HepG2 (cell line): ENCODE data around the gene ZNF821. TPM values are rescaled to one million over a fixed set of nuclear protein-coding genes. Genes with fewer than 3 reads are reported as not detected.

Experiments used
- BHLHE40 ChIP-seq: IDR thresholded peaks from 2 replicates; pipeline ENCODE4 v1.6.1; 2011; ENCODE audit warnings: low read length, improper control_type of control experiment
- HMGXB3 ChIP-seq: sonication (generic); formaldehyde crosslinking; IDR thresholded peaks from 2 replicates; pipeline ENCODE4 v1.4.0; 2020; ENCODE audit warnings: missing genetic modification reagents, borderline replicate concordance
- SOX5 ChIP-seq: IDR thresholded peaks from 2 replicates; pipeline ENCODE4 v1.6.1; 2016; ENCODE audit warnings: borderline replicate concordance
- SP5 ChIP-seq: IDR thresholded peaks from 2 replicates; pipeline ENCODE4 v1.6.1; 2016; ENCODE audit warnings: low read depth, borderline replicate concordance
- TCF12 ChIP-seq, 2 experiments: fragments of 450-650 bp in 1 of 2; sonication (generic) in 1 of 2; formaldehyde crosslinking in 1 of 2; IDR thresholded peaks; 2 replicates each; pipeline versions ENCODE4 v1.6.1 to v1.8.0; 2017 to 2022; ENCODE audit warnings: antibody characterized with exemption in 1 of 2, mild to moderate bottlenecking in 1 of 2, missing genetic modification reagents in 1 of 2, moderate library complexity in 1 of 2
- ZBTB10 ChIP-seq: sonication (generic); formaldehyde crosslinking; IDR thresholded peaks from 2 replicates; pipeline ENCODE4 v1.4.0; 2020; ENCODE audit warnings: missing genetic modification reagents, borderline replicate concordance
- ZNF318 ChIP-seq: sonication (generic); formaldehyde crosslinking; IDR thresholded peaks from 2 replicates; pipeline ENCODE4 v1.4.0; 2020; ENCODE audit warnings: mild to moderate bottlenecking, missing genetic modification reagents
- ZNF460 ChIP-seq: sonication (generic); formaldehyde crosslinking; IDR thresholded peaks from 2 replicates; pipeline ENCODE4 v1.5.1; 2020; ENCODE audit warnings: missing genetic modification reagents, mild to moderate bottlenecking, borderline replicate concordance
- ZNF766 ChIP-seq: sonication (generic); formaldehyde crosslinking; IDR thresholded peaks from 2 replicates; pipeline ENCODE4 v1.5.0; 2020; ENCODE audit warnings: missing genetic modification reagents, borderline replicate concordance
- ZNF790 ChIP-seq: sonication (generic); formaldehyde crosslinking; IDR thresholded peaks from 2 replicates; pipeline ENCODE4 v1.8.0; 2022; ENCODE audit warnings: missing genetic modification reagents, mild to moderate bottlenecking, borderline replicate concordance
- ZNF83 ChIP-seq: sonication (generic); formaldehyde crosslinking; IDR thresholded peaks from 2 replicates; pipeline ENCODE4 v1.4.0; 2020; ENCODE audit warnings: missing genetic modification reagents, mild to moderate bottlenecking, borderline replicate concordance
- polyA plus RNA-seq, 8 experiments: library from polyadenylated mRNA; depleted of rRNA in 3 of 8; stranded (reverse) in 7 of 8; unstranded in 1 of 8; fragments of >200 nt; fragmentation: Illumina TruSeq in 4 of 8; extraction: Trizol in 4 of 8; gene quantifications; 2 replicates each; pipeline versions ENCODE4 v1.2.1 to v1.2.3, GENCODE V29; 2011 to 2016; ENCODE audit warnings: low read depth in 4 of 8, missing spikeins in 1 of 8, mixed read lengths in 1 of 8; ENCODE audit not compliant: insufficient read depth in 1 of 8
- total RNA-seq, 5 experiments: library from RNA; depleted of rRNA; stranded (reverse); fragments of >200 nt; fragmentation: Illumina TruSeq; extraction: Trizol; gene quantifications; 2 replicates each; pipeline ENCODE4 v1.2.3, GENCODE V29; 2016; ENCODE audit warnings: low read depth in 1 of 5

Gene ZNF821
- total and polyA plus RNA-seq, 2 of the 13 experiments (the other 11 are each of a cell fraction or from before 2014, with no cell fraction given), result 7.0 to 9.1 TPM

GRCh38 chr16:71845639-71846430 lies 38.1 kb downstream of the ZNF821 start, which contains the start of gene ATXN1L (continued):
- TF ChIP-seq ZNF318 (0 out of 2 replicates have a peak, but pooled peaks have one; percentile 79), BHLHE40 (peak; percentile 88), ZBTB10 (CRISPR knock-in tag) (peak; percentile 89; the same call in 1 of the 2 replicates), SP5 (CRISPR knock-in tag) (peak; percentile 96), HMGXB3 (peak; percentile 73; the same call in 1 of the 2 replicates), ZNF790 (no peak; the same call in 1 of the 2 replicates), ZNF766 (CRISPR knock-in tag) (peak; percentile 84; the same call in 1 of the 2 replicates), TCF12 (IDR thresholded peaks at IDR 0.05) (no peak), TCF12 (CRISPR knock-in tag; IDR thresholded peaks at IDR 0.05) (peak; percentile 84), ZNF460 (CRISPR knock-in tag) (no peak; the same call in 1 of the 2 replicates), ZNF83 (CRISPR knock-in tag) (peak; percentile 59; the same call in 1 of the 2 replicates), SOX5 (CRISPR knock-in tag) (peak; percentile 53; the same call in 1 of the 2 replicates)
